Prostate gland (tissue), 2 donors: ENCODE measurements around the gene PFDN5.

Source experiments
- POLR2A ChIP-seq: fragments of 450-650 bp; IDR thresholded peaks from one replicate; pipeline ENCODE4 v1.6.1; 2016; ENCODE audit warnings: antibody characterized with exemption, mild to moderate bottlenecking
- POLR2AphosphoS5 ChIP-seq: sonication (generic); formaldehyde crosslinking; IDR thresholded peaks from one replicate; pipeline ENCODE4 v1.6.1; 2017; ENCODE audit warnings: antibody characterized with exemption
- TF ChIP-seq, protein P1 (sequence below), 4 experiments: fragments of 200-600 bp in 2 of 4; fragments of 450-650 bp in 2 of 4; sonication (generic) in 2 of 4; IDR thresholded peaks; 1 replicate in 3 of 4; 2 replicates in 1 of 4; pipeline ENCODE4 v1.5.1; 2016 to 2019; ENCODE audit warnings: antibody characterized with exemption in 4 of 4, mild to moderate bottlenecking in 2 of 4, moderate library complexity in 2 of 4

DNA sequence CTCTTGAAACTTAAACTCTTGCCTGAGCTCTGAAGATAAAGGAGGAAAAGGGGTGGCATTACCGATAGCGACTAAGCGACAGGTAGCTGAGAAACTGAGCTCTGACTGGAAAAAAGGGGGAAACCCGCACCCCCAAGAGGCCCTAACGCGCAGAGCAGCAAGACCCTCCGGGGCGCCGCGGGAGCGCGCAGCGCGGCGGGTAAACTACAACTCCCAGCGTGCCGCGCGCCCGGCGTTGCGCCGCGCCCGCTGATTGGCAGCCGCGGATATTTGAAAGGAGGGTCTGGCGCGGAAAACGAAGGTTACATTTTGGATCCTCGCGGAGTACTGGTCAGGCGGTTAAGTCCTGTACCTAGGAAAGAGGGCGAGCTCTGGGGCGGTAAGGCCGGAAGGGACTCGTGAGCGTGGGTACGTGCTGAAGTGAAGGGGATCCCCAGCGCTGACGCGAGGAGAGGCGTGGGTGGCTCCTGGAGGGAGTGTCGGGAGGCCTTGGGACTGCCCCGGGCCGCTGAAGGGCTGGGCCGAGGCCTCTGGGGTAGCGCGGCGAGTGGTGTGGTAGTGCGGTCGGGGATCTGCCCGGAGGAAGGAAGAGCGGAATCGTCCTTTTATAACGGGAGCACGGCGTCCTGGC is 27.2 kb upstream of the PFDN5 start, which contains the start of gene ESPL1:
- TF ChIP-seq, protein P1, sequence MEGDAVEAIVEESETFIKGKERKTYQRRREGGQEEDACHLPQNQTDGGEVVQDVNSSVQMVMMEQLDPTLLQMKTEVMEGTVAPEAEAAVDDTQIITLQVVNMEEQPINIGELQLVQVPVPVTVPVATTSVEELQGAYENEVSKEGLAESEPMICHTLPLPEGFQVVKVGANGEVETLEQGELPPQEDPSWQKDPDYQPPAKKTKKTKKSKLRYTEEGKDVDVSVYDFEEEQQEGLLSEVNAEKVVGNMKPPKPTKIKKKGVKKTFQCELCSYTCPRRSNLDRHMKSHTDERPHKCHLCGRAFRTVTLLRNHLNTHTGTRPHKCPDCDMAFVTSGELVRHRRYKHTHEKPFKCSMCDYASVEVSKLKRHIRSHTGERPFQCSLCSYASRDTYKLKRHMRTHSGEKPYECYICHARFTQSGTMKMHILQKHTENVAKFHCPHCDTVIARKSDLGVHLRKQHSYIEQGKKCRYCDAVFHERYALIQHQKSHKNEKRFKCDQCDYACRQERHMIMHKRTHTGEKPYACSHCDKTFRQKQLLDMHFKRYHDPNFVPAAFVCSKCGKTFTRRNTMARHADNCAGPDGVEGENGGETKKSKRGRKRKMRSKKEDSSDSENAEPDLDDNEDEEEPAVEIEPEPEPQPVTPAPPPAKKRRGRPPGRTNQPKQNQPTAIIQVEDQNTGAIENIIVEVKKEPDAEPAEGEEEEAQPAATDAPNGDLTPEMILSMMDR (IDR thresholded peaks at IDR 0.05): peak in 2 of 4 experiments; percentile 22 to 39
- TF ChIP-seq POLR2A (no peak), POLR2AphosphoS5 (peak; percentile 82)
